K562 (cell line): ENCODE measurements around the gene EPHA1. TPM values are rescaled to one million over a fixed set of nuclear protein-coding genes. Genes with fewer than 3 reads are reported as not detected.

Experiments
- ATAC-seq: fragments of 200-7000 bp; cut with Tn5 transposase; 3 replicates; pipeline ENCODE4 v1.9.1; 2020; ENCODE audit warnings: moderate library complexity
- BruUV-seq: library from RNA; stranded (reverse); fragments of 400-500 nt; replicated peaks from 2 replicates; lab custom pipeline; 2021; lab: Mats Ljungman, UMichigan
- CTCF ChIA-PET: fragments of 300-600 bp; formaldehyde crosslinking; extraction: SDS; loops from one replicate; lab custom pipeline; 2021; ENCODE audit warnings: low intra/inter-chr PET ratio; lab: Yijun Ruan, JAX
- POLR2A ChIA-PET: fragments of 300-600, 350-650 bp; sonication (Branson Sonifier 250); formaldehyde crosslinking; extraction: SDS; loops from one replicate; lab custom pipeline; 2021; ENCODE audit warnings: antibody characterized with exemption, inconsistent platforms; lab: Yijun Ruan, JAX
- DNase-seq, 4 experiments: peaks; one replicate each; pipeline versions ENCODE4 v3.0.0 to v3.0.0-alpha.2; 2011 to 2018; ENCODE audit warnings: low spot score in 3 of 4, mixed read lengths in 3 of 4; ENCODE audit errors: extremely low read depth in 1 of 4
- FAIRE-seq: peaks from 2 replicates; lab custom pipeline; 2011; peaks lifted over from hg19 to GRCh38; lab: Jason Lieb, UNC
- H2AFZ ChIP-seq: 2 replicates; pipeline ENCODE4 v1.6.0; 2011; ENCODE audit warnings: low read depth, low read length, control low read depth, inconsistent platforms
- H3K27ac ChIP-seq: fragments of 200-600 bp; 3 replicates; pipeline ENCODE4 v1.8.0; 2011; ENCODE audit warnings: low read depth, mild to moderate bottlenecking, control low read depth, inconsistent platforms, low read length, moderate library complexity, mixed read lengths; ENCODE audit errors: extremely low read depth
- H3K27me3 ChIP-seq, 2 experiments: fragments of 300-600 bp in 1 of 2; 2 replicates in 1 of 2; 3 replicates in 1 of 2; pipeline versions ENCODE4 v1.6.0 to v1.8.0; 2011; ENCODE audit warnings: inconsistent platforms in 2 of 2, low read length in 2 of 2, mild to moderate bottlenecking in 1 of 2, mixed read lengths in 1 of 2, moderate library complexity in 1 of 2; ENCODE audit not compliant: control insufficient read depth in 2 of 2, insufficient read depth in 2 of 2
- H3K36me3 ChIP-seq: fragments of 300-600 bp; 3 replicates; pipeline ENCODE4 v1.8.0; 2011; ENCODE audit warnings: mild to moderate bottlenecking, low read length, inconsistent platforms; ENCODE audit not compliant: control insufficient read depth, insufficient read depth
- H3K4me1 ChIP-seq, 2 experiments: fragments of 200-600 bp in 1 of 2; replicated peaks in 1 of 2; 2 replicates in 1 of 2; 3 replicates in 1 of 2; pipeline versions ENCODE4 v1.5.1 to v1.8.0; 2011; ENCODE audit warnings: inconsistent platforms in 2 of 2, low read length in 2 of 2, mild to moderate bottlenecking in 1 of 2, mixed read lengths in 1 of 2, moderate library complexity in 1 of 2; ENCODE audit not compliant: control insufficient read depth in 2 of 2, insufficient read depth in 2 of 2
- H3K4me2 ChIP-seq: 2 replicates; pipeline ENCODE4 v1.6.1; 2011; ENCODE audit warnings: low read length, control low read depth, inconsistent platforms, mixed read lengths; ENCODE audit not compliant: insufficient read depth
- H3K4me3 ChIP-seq: fragments of 200-600 bp; sonication (generic), shearing (Covaris generic); 2 replicates; pipeline ENCODE4 v1.5.1; 2016; ENCODE audit warnings: control low read depth, inconsistent platforms
- H3K79me2 ChIP-seq: fragments of 200-600 bp; 3 replicates; pipeline ENCODE4 v1.8.0; 2011; ENCODE audit warnings: low read length, inconsistent platforms; ENCODE audit not compliant: control insufficient read depth, insufficient read depth
- H3K9ac ChIP-seq, 2 experiments: 2 replicates each; pipeline versions ENCODE4 v1.6.0 to v1.6.1; 2011; ENCODE audit warnings: low read depth in 2 of 2, low read length in 2 of 2, control low read depth in 1 of 2, inconsistent platforms in 1 of 2, mild to moderate bottlenecking in 1 of 2, mixed read lengths in 1 of 2; ENCODE audit not compliant: insufficient read depth in 1 of 2
- H3K9me1 ChIP-seq: one replicate; pipeline ENCODE4 v1.6.0; 2011; ENCODE audit warnings: inconsistent platforms, mild to moderate bottlenecking, low read length, moderate library complexity; ENCODE audit not compliant: control insufficient read depth, insufficient read depth
- H3K9me3 ChIP-seq: replicated peaks from 2 replicates; pipeline ENCODE4 v1.5.1; 2011; ENCODE audit warnings: low read depth, low read length, inconsistent platforms; ENCODE audit not compliant: control insufficient read depth, insufficient read depth
- H4K20me1 ChIP-seq: replicated peaks from 2 replicates; pipeline ENCODE4 v1.6.1; 2011; ENCODE audit warnings: low read length, inconsistent platforms, mixed read lengths; ENCODE audit not compliant: control insufficient read depth, insufficient read depth
- AFF1 ChIP-seq, 2 experiments: fragments of 450-650 bp; IDR thresholded peaks; 2 replicates each; pipeline ENCODE4 v1.6.1; 2018; ENCODE audit warnings: mild to moderate bottlenecking in 2 of 2, low read depth in 1 of 2; ENCODE audit not compliant: partially characterized antibody in 2 of 2
- DPF2 ChIP-seq: fragments of 450-650 bp; IDR thresholded peaks from 2 replicates; pipeline ENCODE4 v1.6.1; 2016
- ESRRB ChIP-seq: fragments of 250-450 bp; sonication (Bioruptor Pico); IDR thresholded peaks from 2 replicates; pipeline ENCODE4 v1.5.0; 2020; ENCODE audit warnings: mild to moderate bottlenecking, moderate library complexity, borderline replicate concordance
- GTF2E2 ChIP-seq: fragments of 200-800 bp; sonication (Bioruptor generic); IDR thresholded peaks from 2 replicates; pipeline ENCODE4 v1.6.1; 2016; ENCODE audit warnings: missing genetic modification characterization, missing compliant biosample characterization
- KAT2B ChIP-seq: IDR thresholded peaks from one replicate; pipeline ENCODE4 v1.6.1; 2012; ENCODE audit warnings: low read depth, mild to moderate bottlenecking, control low read depth, inconsistent platforms, low read length, moderate library complexity
- MCM3 ChIP-seq: fragments of 450-650 bp; IDR thresholded peaks from 2 replicates; pipeline ENCODE4 v1.6.1; 2016
- MYC ChIP-seq, 2 experiments: fragments of 250-450 bp in 1 of 2; sonication (Bioruptor Pico) in 1 of 2; IDR thresholded peaks; 2 replicates each; pipeline versions ENCODE4 v1.5.1 to v1.6.1; 2012 to 2021; ENCODE audit warnings: low read depth in 2 of 2, borderline replicate concordance in 1 of 2, improper control_type of control experiment in 1 of 2, low read length in 1 of 2, mild to moderate bottlenecking in 1 of 2, moderate library complexity in 1 of 2
- NR1H2 ChIP-seq: sonication (generic); formaldehyde crosslinking; IDR thresholded peaks from 2 replicates; pipeline ENCODE4 v1.4.0; 2020; ENCODE audit warnings: mild to moderate bottlenecking, missing genetic modification reagents
- POLR2AphosphoS5 ChIP-seq: IDR thresholded peaks from 2 replicates; pipeline ENCODE4 v1.6.1; 2011; ENCODE audit warnings: mild to moderate bottlenecking, low read depth, low read length, moderate library complexity; ENCODE audit not compliant: control insufficient read depth, insufficient read depth
- RB1 ChIP-seq: fragments of 450-650 bp; IDR thresholded peaks from 2 replicates; pipeline ENCODE4 v1.6.1; 2017; ENCODE audit warnings: low read depth, mild to moderate bottlenecking
- SIX5 ChIP-seq, 2 experiments: IDR thresholded peaks; 2 replicates each; pipeline ENCODE4 v1.6.1; 2011; ENCODE audit warnings: low read length in 2 of 2, borderline replicate concordance in 1 of 2, low read depth in 1 of 2, mild to moderate bottlenecking in 1 of 2, moderate library complexity in 1 of 2; ENCODE audit not compliant: insufficient read depth in 1 of 2
- U2AF1 ChIP-seq: fragments of 200-400 bp; formaldehyde crosslinking; optimal IDR thresholded peaks from 2 replicates; pipeline ENCODE3; 2017; ENCODE audit warnings: mild to moderate bottlenecking, low read depth, low read length, moderate library complexity
- WGBS: fragments of 100-300 bp; shearing (Covaris generic); methylation state at CpG from one replicate; pipeline ENCODE4 v1.1.6; 2016; ENCODE audit warnings: low coverage, mixed read lengths; ENCODE audit not compliant: insufficient coverage; ENCODE audit errors: missing lambda C conversion rate; 5-methylcytosine and 5-hydroxymethylcytosine counted together
- in situ Hi-C: fragments of 300-500 bp; cut with MboI; formaldehyde crosslinking; loops from 4 replicates; pipeline ENCODE4 v1.15.0; 2018; ENCODE audit warnings: inconsistent platforms, mixed read lengths
- intact Hi-C: fragments of 100-400 bp; cut with micrococcal nuclease; formaldehyde crosslinking; loops from 2 replicates; pipeline ENCODE4 v1.14.2; 2022
- polyA plus RNA-seq, 8 experiments: library from polyadenylated mRNA; depleted of rRNA in 4 of 8; stranded (reverse) in 5 of 8; unstranded in 3 of 8; fragments of >200 nt; fragmentation: Nextera tagmentation in 2 of 8; fragmentation: Illumina TruSeq in 1 of 8; extraction: Ambion mirVana in 2 of 8; extraction: Trizol in 1 of 8; gene quantifications; 2 replicates each; pipeline versions ENCODE4 v1.2.1 to v1.2.3, GENCODE V29; 2011 to 2014; ENCODE audit warnings: inconsistent platforms in 1 of 8, missing spikeins in 1 of 8
- total RNA-seq, 7 experiments: library from RNA; depleted of rRNA in 6 of 7; stranded (reverse); fragments of >200 nt in 6 of 7; fragmentation: Illumina TruSeq in 2 of 7; extraction: Trizol in 2 of 7; gene quantifications; 2 replicates each; pipeline versions ENCODE4 v1.2.1 to v1.2.3, GENCODE V29; 2011 to 2021; ENCODE audit warnings: low replicate concordance in 1 of 7
- TF ChIP-seq, protein P1 (sequence below): sonication (generic); formaldehyde crosslinking; IDR thresholded peaks from 2 replicates; pipeline ENCODE4 v1.8.1; 2023; ENCODE audit warnings: mild to moderate bottlenecking, missing genetic modification reagents

EPHA1 gene
- total and polyA plus RNA-seq, 9 of the 15 experiments (the other 6 are each of a cell fraction or from before 2014, with no cell fraction given), result 0.22 to 0.57 (median 0.32) TPM; not detected in 6

- DNase-seq (peak; percentile 98 to 99 (median 98)), FAIRE-seq (peak; percentile 70), ATAC-seq (peak; percentile 90)
- Histone ChIP-seq H3K4me3 (peak within 1 kb of the TSS; percentile 72), H3K9me3 (no peaks in the 10 kb centered on the region), H3K4me1 (peaks cover 21 to 31% of the 10 kb centered on the region in 2 experiments; a peak in 4 of 5 replicates), H3K79me2 (peaks cover 12% of the 10 kb centered on the region), H3K27ac (peak within 1 kb of the TSS; percentile 94), H3K36me3 (peaks cover 29% of the 10 kb centered on the region; the same call in 2 of the 3 replicates), H2AFZ (peak within 1 kb of the TSS; percentile 90), H4K20me1 (peaks cover 7% of the 10 kb centered on the region; the same call in 1 of the 2 replicates), H3K4me2 (peak within 1 kb of the TSS; percentile 83), H3K27me3 (0 out of 5 replicates have a peak, but pooled peaks cover 0 to under 1% of the 10 kb centered on the region in 2 experiments), H3K9ac (peak within 1 kb of the TSS; percentile 92 to 94), H3K9me1 (peaks cover 13% of the 10 kb centered on the region)
- intact Hi-C loops (loop anchor here (1.0 to 5.0 kb wide), 2 partner anchors 34 to 35 kb away; no protein-coding TSS in a partner anchor), in situ Hi-C loops (no loop called here)
- ChIA-PET CTCF (interaction anchor here (0.6 to 1.5 kb wide), 2 partner anchors 35 to 135 kb away, joined by 4 read pairs; no protein-coding TSS in a partner anchor), POLR2A (interaction anchor here (0.6 to 4.0 kb wide), 12 partner anchors 9 to 124 kb away, joined by 3 to 29 read pairs (median 5); no protein-coding TSS in a partner anchor)
- BruUV-seq, result no TSS peak
- WGBS, result under 1% methylated on average over 45 of the region's 72 CpGs
- TF ChIP-seq U2AF1 (peak; percentile 86), MYC (IDR thresholded peaks at IDR 0.05; ENCODE audit: low read depth, low read length) (0 out of 2 replicates have a peak, but pooled peaks have one; percentile 20), MYC (CRISPR knock-in tag; IDR thresholded peaks at IDR 0.05; ENCODE audit: borderline replicate concordance, low read depth) (peak; percentile 68; the same call in 1 of the 2 replicates), RB1 (peak; percentile 54), POLR2AphosphoS5 (peak; percentile 87), NR1H2 (no peak; the same call in 1 of the 2 replicates), DPF2 (peak; percentile 78; the same call in 1 of the 2 replicates), GTF2E2 (tag) (peak; percentile 96), MCM3 (no peak), KAT2B (no peak), SIX5 (IDR thresholded peaks at IDR 0.05; ENCODE audit: borderline replicate concordance in 1 of 2, insufficient read depth in 1 of 2, low read depth in 1 of 2, low read length in 2 of 2) (no peak), ESRRB (CRISPR knock-in tag) (no peak), AFF1 (IDR thresholded peaks at IDR 0.05; ENCODE audit: low read depth in 1 of 2, partially characterized antibody in 2 of 2) (no peak)
- TF ChIP-seq, protein P1, sequence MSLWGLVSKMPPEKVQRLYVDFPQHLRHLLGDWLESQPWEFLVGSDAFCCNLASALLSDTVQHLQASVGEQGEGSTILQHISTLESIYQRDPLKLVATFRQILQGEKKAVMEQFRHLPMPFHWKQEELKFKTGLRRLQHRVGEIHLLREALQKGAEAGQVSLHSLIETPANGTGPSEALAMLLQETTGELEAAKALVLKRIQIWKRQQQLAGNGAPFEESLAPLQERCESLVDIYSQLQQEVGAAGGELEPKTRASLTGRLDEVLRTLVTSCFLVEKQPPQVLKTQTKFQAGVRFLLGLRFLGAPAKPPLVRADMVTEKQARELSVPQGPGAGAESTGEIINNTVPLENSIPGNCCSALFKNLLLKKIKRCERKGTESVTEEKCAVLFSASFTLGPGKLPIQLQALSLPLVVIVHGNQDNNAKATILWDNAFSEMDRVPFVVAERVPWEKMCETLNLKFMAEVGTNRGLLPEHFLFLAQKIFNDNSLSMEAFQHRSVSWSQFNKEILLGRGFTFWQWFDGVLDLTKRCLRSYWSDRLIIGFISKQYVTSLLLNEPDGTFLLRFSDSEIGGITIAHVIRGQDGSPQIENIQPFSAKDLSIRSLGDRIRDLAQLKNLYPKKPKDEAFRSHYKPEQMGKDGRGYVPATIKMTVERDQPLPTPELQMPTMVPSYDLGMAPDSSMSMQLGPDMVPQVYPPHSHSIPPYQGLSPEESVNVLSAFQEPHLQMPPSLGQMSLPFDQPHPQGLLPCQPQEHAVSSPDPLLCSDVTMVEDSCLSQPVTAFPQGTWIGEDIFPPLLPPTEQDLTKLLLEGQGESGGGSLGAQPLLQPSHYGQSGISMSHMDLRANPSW (CRISPR knock-in tag), result no peak
Observed at GRCh38 chr7:143380646-143381426, 27.8 kb downstream of the EPHA1 start, which contains the start of gene ZYX. TSS of gene ZYX (plus strand) at chr7:143381345. CDS start at chr7:143381572, 227 bp downstream.
